SK-N-SH (cell line): Measurements from ENCODE around the gene DGKD. TPM values are rescaled to one million over a fixed set of nuclear protein-coding genes. Genes with fewer than 3 reads are reported as not detected.

Source experiments
- CTCF ChIA-PET: fragments of 300-600, 350-600 bp; formaldehyde crosslinking; extraction: SDS; loops from one replicate; lab custom pipeline; 2021; lab: Yijun Ruan, JAX
- POLR2A ChIA-PET: fragments of 350-600 bp; sonication (Branson Sonifier 250); formaldehyde crosslinking; extraction: SDS; loops from one replicate; lab custom pipeline; 2020; ENCODE audit warnings: antibody characterized with exemption, inconsistent platforms; lab: Yijun Ruan, JAX
- DNase-seq: peaks from one replicate; pipeline ENCODE4 v3.0.0; 2012
- H2AFZ ChIP-seq: fragments of 200-600 bp; sonication (generic); 2 replicates; pipeline ENCODE4 v1.8.1; 2016; ENCODE audit warnings: antibody characterized with exemption, mild to moderate bottlenecking, low read depth
- H3F3A ChIP-seq: fragments of 200-600 bp; sonication (generic); replicated peaks from 2 replicates; pipeline ENCODE3; 2016; ENCODE audit warnings: antibody characterized with exemption, mild to moderate bottlenecking; ENCODE audit not compliant: insufficient read depth
- H3K27ac ChIP-seq, 2 experiments: fragments of 200-500 bp in 1 of 2; fragments of 200-600 bp in 1 of 2; sonication (Bioruptor generic) in 1 of 2; sonication (generic), shearing (Covaris generic) in 1 of 2; 2 replicates each; pipeline versions ENCODE4 v1.5.1 to v1.6.1; 2014 to 2016; ENCODE audit warnings: low read depth in 2 of 2, inconsistent platforms in 1 of 2, low read length in 1 of 2, mild to moderate bottlenecking in 1 of 2, mixed read lengths in 1 of 2
- H3K27me3 ChIP-seq: fragments of 200-600 bp; sonication (generic), shearing (Covaris generic); 2 replicates; pipeline ENCODE4 v1.6.1; 2016; ENCODE audit warnings: mixed run types; ENCODE audit not compliant: insufficient read depth
- H3K36me3 ChIP-seq, 2 experiments: fragments of 200-500 bp in 1 of 2; fragments of 200-600 bp in 1 of 2; sonication (Bioruptor generic) in 1 of 2; sonication (generic) in 1 of 2; replicated peaks in 1 of 2; 2 replicates each; pipeline versions ENCODE3 to v1.5.1; 2014 to 2016; ENCODE audit warnings: low read length in 1 of 2, mild to moderate bottlenecking in 1 of 2; ENCODE audit not compliant: insufficient read depth in 2 of 2, control insufficient read depth in 1 of 2
- H3K4me1 ChIP-seq, 2 experiments: fragments of 200-500 bp in 1 of 2; fragments of 200-600 bp in 1 of 2; sonication (Bioruptor generic) in 1 of 2; sonication (generic), shearing (Covaris generic) in 1 of 2; 2 replicates each; pipeline versions ENCODE4 v1.5.1 to v1.6.1; 2014 to 2016; ENCODE audit warnings: low read depth in 1 of 2, low read length in 1 of 2, mixed run types in 1 of 2; ENCODE audit not compliant: insufficient read depth in 2 of 2, control insufficient read depth in 1 of 2
- H3K4me2 ChIP-seq: fragments of 200-600 bp; sonication (generic), shearing (Covaris generic); 2 replicates; pipeline ENCODE4 v1.6.1; 2017; ENCODE audit warnings: mixed run types
- H3K4me3 ChIP-seq, 2 experiments: fragments of 200-500 bp in 1 of 2; fragments of 200-600 bp in 1 of 2; sonication (Bioruptor generic) in 1 of 2; sonication (generic), shearing (Covaris generic) in 1 of 2; 2 replicates each; pipeline versions ENCODE4 v1.5.1 to v1.8.1; 2014 to 2016; ENCODE audit warnings: low read depth in 2 of 2, inconsistent platforms in 1 of 2, low read length in 1 of 2, mild to moderate bottlenecking in 1 of 2, mixed read lengths in 1 of 2, moderate library complexity in 1 of 2
- H3K79me2 ChIP-seq: fragments of 200-600 bp; sonication (generic); 2 replicates; pipeline ENCODE4 v1.8.1; 2017; ENCODE audit warnings: mild to moderate bottlenecking; ENCODE audit not compliant: insufficient read depth
- H3K9ac ChIP-seq: fragments of 200-600 bp; sonication (generic); 2 replicates; pipeline ENCODE4 v1.6.1; 2017; ENCODE audit warnings: mixed run types
- H3K9me2 ChIP-seq: fragments of 200-600 bp; sonication (generic); 2 replicates; pipeline ENCODE4 v1.6.1; 2017; ENCODE audit warnings: mixed run types
- H3K9me3 ChIP-seq: fragments of 200-600 bp; sonication (generic); 2 replicates; pipeline ENCODE4 v1.6.1; 2017; ENCODE audit warnings: mixed run types, mild to moderate bottlenecking, moderate library complexity
- H4K20me1 ChIP-seq: fragments of 200-600 bp; sonication (generic); 2 replicates; pipeline ENCODE4 v1.6.1; 2017; ENCODE audit warnings: mild to moderate bottlenecking, mixed run types; ENCODE audit not compliant: insufficient read depth
- ELF1 ChIP-seq: IDR thresholded peaks from 2 replicates; pipeline ENCODE4 v1.4.0; 2012
- EP300 ChIP-seq, 2 experiments: IDR thresholded peaks; 2 replicates each; pipeline versions ENCODE4 v1.4.0 to v1.6.1; 2012; ENCODE audit warnings: borderline replicate concordance in 1 of 2, low read depth in 1 of 2, low read length in 1 of 2
- FOSL2 ChIP-seq: IDR thresholded peaks from 2 replicates; pipeline ENCODE4 v1.4.0; 2012; ENCODE audit warnings: low read depth, mild to moderate bottlenecking, moderate library complexity, borderline replicate concordance
- RFX5 ChIP-seq: IDR thresholded peaks from 2 replicates; pipeline ENCODE4 v1.6.1; 2012; ENCODE audit warnings: mild to moderate bottlenecking, improper control_type of control experiment, low read length
- RXRA ChIP-seq: IDR thresholded peaks from 2 replicates; pipeline ENCODE4 v1.4.0; 2012; ENCODE audit warnings: low read depth, mild to moderate bottlenecking, borderline replicate concordance
- USF2 ChIP-seq: fragments of 150-350 bp; IDR thresholded peaks from 2 replicates; pipeline ENCODE4 v1.6.1; 2017; ENCODE audit warnings: antibody characterized with exemption, low read length, low read depth, borderline replicate concordance
- YY1 ChIP-seq: IDR thresholded peaks from 2 replicates; pipeline ENCODE4 v1.4.0; 2012; ENCODE audit warnings: low read depth, mild to moderate bottlenecking
- WGBS: methylation state at CpG from one replicate; pipeline ENCODE4 v1.1.6; 2017; ENCODE audit warnings: low lambda C conversion rate; 5-methylcytosine and 5-hydroxymethylcytosine counted together
- polyA plus RNA-seq, 3 experiments: library from polyadenylated mRNA; depleted of rRNA; stranded (reverse); fragments of >200 nt; gene quantifications; 2 replicates each; pipeline ENCODE4 v1.2.3, GENCODE V29; 2012
- TF ChIP-seq, protein P1 (sequence below): IDR thresholded peaks from 2 replicates; pipeline ENCODE4 v1.6.1; 2012; ENCODE audit warnings: mild to moderate bottlenecking, low read depth, low read length, moderate library complexity
- TF ChIP-seq, protein P2 (sequence below): IDR thresholded peaks from 2 replicates; pipeline ENCODE4 v1.4.0; 2012; ENCODE audit warnings: low read depth

The DGKD gene
- polyA plus RNA-seq, 1 of the 3 experiments (the other 2 are of a cell fraction): 21.7 TPM

DNA sequence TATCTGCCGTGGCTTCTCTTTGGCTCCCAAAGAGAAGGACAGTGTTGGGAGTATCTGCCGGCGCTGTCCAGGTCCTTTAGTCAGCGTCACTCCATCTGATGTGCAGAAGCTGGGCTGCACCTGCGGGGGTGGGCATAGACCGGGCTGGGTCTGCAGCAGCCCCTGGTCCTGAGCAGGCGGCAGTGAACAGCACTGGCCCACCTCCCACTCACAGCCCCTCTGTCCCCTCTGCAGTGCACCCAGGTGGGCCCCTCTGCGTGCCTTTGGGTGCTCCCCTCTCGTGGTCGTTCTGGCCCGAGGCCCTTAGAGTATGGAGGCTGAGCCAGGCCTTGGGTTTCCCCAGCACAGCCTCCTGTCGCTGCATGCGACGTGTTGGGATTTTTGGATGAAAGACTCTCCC lies 116.5 kb downstream of the DGKD start (continued):
- TF ChIP-seq USF2 (no peak), RFX5 (no peak), YY1 (no peak), EP300 (IDR thresholded peaks at IDR 0.05; ENCODE audit: borderline replicate concordance in 1 of 2, low read depth in 1 of 2, low read length in 1 of 2) (no peak), FOSL2 (no peak)
- TF ChIP-seq, protein P1, sequence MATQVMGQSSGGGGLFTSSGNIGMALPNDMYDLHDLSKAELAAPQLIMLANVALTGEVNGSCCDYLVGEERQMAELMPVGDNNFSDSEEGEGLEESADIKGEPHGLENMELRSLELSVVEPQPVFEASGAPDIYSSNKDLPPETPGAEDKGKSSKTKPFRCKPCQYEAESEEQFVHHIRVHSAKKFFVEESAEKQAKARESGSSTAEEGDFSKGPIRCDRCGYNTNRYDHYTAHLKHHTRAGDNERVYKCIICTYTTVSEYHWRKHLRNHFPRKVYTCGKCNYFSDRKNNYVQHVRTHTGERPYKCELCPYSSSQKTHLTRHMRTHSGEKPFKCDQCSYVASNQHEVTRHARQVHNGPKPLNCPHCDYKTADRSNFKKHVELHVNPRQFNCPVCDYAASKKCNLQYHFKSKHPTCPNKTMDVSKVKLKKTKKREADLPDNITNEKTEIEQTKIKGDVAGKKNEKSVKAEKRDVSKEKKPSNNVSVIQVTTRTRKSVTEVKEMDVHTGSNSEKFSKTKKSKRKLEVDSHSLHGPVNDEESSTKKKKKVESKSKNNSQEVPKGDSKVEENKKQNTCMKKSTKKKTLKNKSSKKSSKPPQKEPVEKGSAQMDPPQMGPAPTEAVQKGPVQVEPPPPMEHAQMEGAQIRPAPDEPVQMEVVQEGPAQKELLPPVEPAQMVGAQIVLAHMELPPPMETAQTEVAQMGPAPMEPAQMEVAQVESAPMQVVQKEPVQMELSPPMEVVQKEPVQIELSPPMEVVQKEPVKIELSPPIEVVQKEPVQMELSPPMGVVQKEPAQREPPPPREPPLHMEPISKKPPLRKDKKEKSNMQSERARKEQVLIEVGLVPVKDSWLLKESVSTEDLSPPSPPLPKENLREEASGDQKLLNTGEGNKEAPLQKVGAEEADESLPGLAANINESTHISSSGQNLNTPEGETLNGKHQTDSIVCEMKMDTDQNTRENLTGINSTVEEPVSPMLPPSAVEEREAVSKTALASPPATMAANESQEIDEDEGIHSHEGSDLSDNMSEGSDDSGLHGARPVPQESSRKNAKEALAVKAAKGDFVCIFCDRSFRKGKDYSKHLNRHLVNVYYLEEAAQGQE: no peak

GRCh38 chr2:233471291-233472035 lies 117.2 kb downstream of the DGKD start:
- Histone ChIP-seq H3K36me3 (peaks cover 4 to 42% of the 10 kb centered on the region in 2 experiments), H4K20me1 (no peaks in the 10 kb centered on the region), H3K79me2 (no peaks in the 10 kb centered on the region), H3K4me1 (peaks cover 0 to 5% of the 10 kb centered on the region in 2 experiments; a peak in 1 of 4 replicates), H3F3A (peaks cover 1% of the 10 kb centered on the region), H2AFZ (no peak overlapping the region), H3K4me3 (no peak overlapping the region), H3K9me2 (no peaks in the 10 kb centered on the region), H3K9me3 (no peaks in the 10 kb centered on the region), H3K4me2 (no peak overlapping the region), H3K27ac (no peak overlapping the region), H3K9ac (no peak overlapping the region), H3K27me3 (no peaks in the 10 kb centered on the region)
- ChIA-PET CTCF (no interaction called here), POLR2A (no interaction called here)
- no peak for TF ChIP-seq YY1
- TF ChIP-seq ELF1: no peak
- TF ChIP-seq, protein P2, sequence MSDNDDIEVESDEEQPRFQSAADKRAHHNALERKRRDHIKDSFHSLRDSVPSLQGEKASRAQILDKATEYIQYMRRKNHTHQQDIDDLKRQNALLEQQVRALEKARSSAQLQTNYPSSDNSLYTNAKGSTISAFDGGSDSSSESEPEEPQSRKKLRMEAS: no peak
- no peak for TF ChIP-seq RXRA
- 93% methylated on average over 8 of the region's 12 CpGs for WGBS
- no peak for DNase-seq
